ENCODE measurements around the gene CDKAL1.

The CDKAL1 gene

GRCh38 chr6:21098744-21099143 lies 564.5 kb downstream of the CDKAL1 start:
- Histone ChIP-seq H3K4me1 (ENCODE audit: control insufficient read depth, insufficient read depth, low read length) (no peaks in the 10 kb centered on the region), H3K27ac (ENCODE audit: low read length) (no peak overlapping the region), H3K9ac (ENCODE audit: low read length in 2 of 2) (no peak overlapping the region), H3K4me3 (ENCODE audit: low read length in 2 of 2) (no peak overlapping the region), H3K9me3 (ENCODE audit: control insufficient read depth in 2 of 2, low read length in 2 of 2) (no peaks in the 10 kb centered on the region), H3K36me3 (ENCODE audit: control insufficient read depth in 2 of 2, insufficient read depth in 2 of 2, low read length in 2 of 2) (no peaks in the 10 kb centered on the region), H3K27me3 (ENCODE audit: control insufficient read depth in 1 of 2, insufficient read depth in 2 of 2, low read length in 2 of 2) (no peaks in the 10 kb centered on the region)

GRCh38 chr6:21099338-21100314 lies 565.4 kb downstream of the CDKAL1 start:
- no peaks in the 10 kb centered on the region for H3K36me3 ChIP-seq (ENCODE audit: control insufficient read depth in 2 of 2, insufficient read depth in 2 of 2, low read length in 2 of 2)
- no peak overlapping the region for H3K27ac ChIP-seq (ENCODE audit: low read length)
- H3K9me3 ChIP-seq (ENCODE audit: control insufficient read depth in 2 of 2, low read length in 2 of 2) = no peaks in the 10 kb centered on the region
- H3K27me3 ChIP-seq (ENCODE audit: control insufficient read depth in 1 of 2, insufficient read depth in 2 of 2, low read length in 2 of 2) = no peaks in the 10 kb centered on the region
- no peak overlapping the region for H3K4me3 ChIP-seq (ENCODE audit: low read length in 2 of 2)
- no peak overlapping the region for H3K9ac ChIP-seq (ENCODE audit: low read length in 2 of 2)
- H3K4me1 ChIP-seq (ENCODE audit: control insufficient read depth, insufficient read depth, low read length) = no peaks in the 10 kb centered on the region

GRCh38 chr6:21100991-21101390 lies 566.7 kb downstream of the CDKAL1 start:
- H3K9ac ChIP-seq (ENCODE audit: low read length in 2 of 2) = no peak overlapping the region
- H3K27me3 ChIP-seq (ENCODE audit: control insufficient read depth in 1 of 2, insufficient read depth in 2 of 2, low read length in 2 of 2) = no peaks in the 10 kb centered on the region
- H3K4me3 ChIP-seq (ENCODE audit: low read length in 2 of 2) = no peak overlapping the region
- no peaks in the 10 kb centered on the region for H3K9me3 ChIP-seq (ENCODE audit: control insufficient read depth in 2 of 2, low read length in 2 of 2)
- H3K27ac ChIP-seq (ENCODE audit: low read length) = no peak overlapping the region
- H3K4me1 ChIP-seq (ENCODE audit: control insufficient read depth, insufficient read depth, low read length) = no peaks in the 10 kb centered on the region
- H3K36me3 ChIP-seq (ENCODE audit: control insufficient read depth in 2 of 2, insufficient read depth in 2 of 2, low read length in 2 of 2) = no peaks in the 10 kb centered on the region

- H3K9ac ChIP-seq (ENCODE audit: low read length in 2 of 2) = no peak overlapping the region
- no peak overlapping the region for H3K27ac ChIP-seq (ENCODE audit: low read length)
- H3K27me3 ChIP-seq (ENCODE audit: control insufficient read depth in 1 of 2, insufficient read depth in 2 of 2, low read length in 2 of 2) = no peaks in the 10 kb centered on the region
- no peaks in the 10 kb centered on the region for H3K4me1 ChIP-seq (ENCODE audit: control insufficient read depth, insufficient read depth, low read length)
- no peaks in the 10 kb centered on the region for H3K9me3 ChIP-seq (ENCODE audit: control insufficient read depth in 2 of 2, low read length in 2 of 2)
- H3K4me3 ChIP-seq (ENCODE audit: low read length in 2 of 2) = no peak overlapping the region
- no peaks in the 10 kb centered on the region for H3K36me3 ChIP-seq (ENCODE audit: control insufficient read depth in 2 of 2, insufficient read depth in 2 of 2, low read length in 2 of 2)
These were observed 567.4 kb downstream of the CDKAL1 start for GRCh38 chr6:21101694-21102093.

- Histone ChIP-seq H3K4me3 (ENCODE audit: low read length in 2 of 2) (no peak overlapping the region), H3K27me3 (ENCODE audit: control insufficient read depth in 1 of 2, insufficient read depth in 2 of 2, low read length in 2 of 2) (no peaks in the 10 kb centered on the region), H3K9me3 (ENCODE audit: control insufficient read depth in 2 of 2, low read length in 2 of 2) (no peaks in the 10 kb centered on the region), H3K9ac (ENCODE audit: low read length in 2 of 2) (no peak overlapping the region), H3K4me1 (ENCODE audit: control insufficient read depth, insufficient read depth, low read length) (no peaks in the 10 kb centered on the region), H3K27ac (ENCODE audit: low read length) (no peak overlapping the region), H3K36me3 (ENCODE audit: control insufficient read depth in 2 of 2, insufficient read depth in 2 of 2, low read length in 2 of 2) (no peaks in the 10 kb centered on the region)
These were observed 567.9 kb downstream of the CDKAL1 start for GRCh38 chr6:21102201-21102600.

GRCh38 chr6:21102624-21103023 lies 568.4 kb downstream of the CDKAL1 start:
- H3K9ac ChIP-seq (ENCODE audit: low read length in 2 of 2) = no peak overlapping the region
- H3K4me1 ChIP-seq (ENCODE audit: control insufficient read depth, insufficient read depth, low read length) = no peaks in the 10 kb centered on the region
- H3K27ac ChIP-seq (ENCODE audit: low read length) = no peak overlapping the region
- no peak overlapping the region for H3K4me3 ChIP-seq (ENCODE audit: low read length in 2 of 2)
- H3K27me3 ChIP-seq (ENCODE audit: control insufficient read depth in 1 of 2, insufficient read depth in 2 of 2, low read length in 2 of 2) = no peaks in the 10 kb centered on the region
- no peaks in the 10 kb centered on the region for H3K36me3 ChIP-seq (ENCODE audit: control insufficient read depth in 2 of 2, insufficient read depth in 2 of 2, low read length in 2 of 2)
- H3K9me3 ChIP-seq (ENCODE audit: control insufficient read depth in 2 of 2, low read length in 2 of 2) = no peaks in the 10 kb centered on the region

- Histone ChIP-seq H3K9me3 (ENCODE audit: control insufficient read depth in 2 of 2, low read length in 2 of 2) (no peaks in the 10 kb centered on the region), H3K9ac (ENCODE audit: low read length in 2 of 2) (no peak overlapping the region), H3K4me3 (ENCODE audit: low read length in 2 of 2) (no peak overlapping the region), H3K4me1 (ENCODE audit: control insufficient read depth, insufficient read depth, low read length) (no peaks in the 10 kb centered on the region), H3K36me3 (ENCODE audit: control insufficient read depth in 2 of 2, insufficient read depth in 2 of 2, low read length in 2 of 2) (no peaks in the 10 kb centered on the region), H3K27me3 (ENCODE audit: control insufficient read depth in 1 of 2, insufficient read depth in 2 of 2, low read length in 2 of 2) (no peaks in the 10 kb centered on the region), H3K27ac (ENCODE audit: low read length) (no peak overlapping the region)
These were observed 569.5 kb downstream of the CDKAL1 start for GRCh38 chr6:21103626-21104224.

- Histone ChIP-seq H3K9me3 (ENCODE audit: control insufficient read depth in 2 of 2, low read length in 2 of 2) (no peaks in the 10 kb centered on the region), H3K27ac (ENCODE audit: low read length) (no peak overlapping the region), H3K4me1 (ENCODE audit: control insufficient read depth, insufficient read depth, low read length) (no peaks in the 10 kb centered on the region), H3K9ac (ENCODE audit: low read length in 2 of 2) (no peak overlapping the region), H3K4me3 (ENCODE audit: low read length in 2 of 2) (no peak overlapping the region), H3K36me3 (ENCODE audit: control insufficient read depth in 2 of 2, insufficient read depth in 2 of 2, low read length in 2 of 2) (no peaks in the 10 kb centered on the region), H3K27me3 (ENCODE audit: control insufficient read depth in 1 of 2, insufficient read depth in 2 of 2, low read length in 2 of 2) (no peaks in the 10 kb centered on the region)
These were observed 570.0 kb downstream of the CDKAL1 start for GRCh38 chr6:21104288-21104687.

GRCh38 chr6:21107796-21108195 lies 573.5 kb downstream of the CDKAL1 start:
- no peaks in the 10 kb centered on the region for H3K9me3 ChIP-seq (ENCODE audit: control insufficient read depth in 2 of 2, low read length in 2 of 2)
- no peaks in the 10 kb centered on the region for H3K27me3 ChIP-seq (ENCODE audit: control insufficient read depth in 1 of 2, insufficient read depth in 2 of 2, low read length in 2 of 2)
- H3K27ac ChIP-seq (ENCODE audit: low read length) = no peak overlapping the region
- no peak overlapping the region for H3K4me3 ChIP-seq (ENCODE audit: low read length in 2 of 2)
- no peaks in the 10 kb centered on the region for H3K4me1 ChIP-seq (ENCODE audit: control insufficient read depth, insufficient read depth, low read length)
- H3K36me3 ChIP-seq (ENCODE audit: control insufficient read depth in 2 of 2, insufficient read depth in 2 of 2, low read length in 2 of 2) = no peaks in the 10 kb centered on the region
- H3K9ac ChIP-seq (ENCODE audit: low read length in 2 of 2) = no peak overlapping the region

- Histone ChIP-seq H3K36me3 (ENCODE audit: control insufficient read depth in 2 of 2, insufficient read depth in 2 of 2, low read length in 2 of 2) (no peaks in the 10 kb centered on the region), H3K9ac (ENCODE audit: low read length in 2 of 2) (no peak overlapping the region), H3K27me3 (ENCODE audit: control insufficient read depth in 1 of 2, insufficient read depth in 2 of 2, low read length in 2 of 2) (no peaks in the 10 kb centered on the region), H3K27ac (ENCODE audit: low read length) (no peak overlapping the region), H3K4me3 (ENCODE audit: low read length in 2 of 2) (no peak overlapping the region), H3K9me3 (ENCODE audit: control insufficient read depth in 2 of 2, low read length in 2 of 2) (no peaks in the 10 kb centered on the region), H3K4me1 (ENCODE audit: control insufficient read depth, insufficient read depth, low read length) (no peaks in the 10 kb centered on the region)
These were observed 575.3 kb downstream of the CDKAL1 start for GRCh38 chr6:21109391-21110178.
